Stimulated activated CD4-positive, alpha-beta T cell treated with anti-CD3 and anti-CD28 coated beads, Interleukin-12 subunit alpha, Interleukin-12 subunit beta, amount 100 ng/mL, for 4 hours (primary cell): ENCODE results near the gene NCOA1.
"Not testable (repeated sequence)": the region's sequence is repeated elsewhere in the genome, so short reads cannot be mapped to it uniquely, and the experiment has no call there.

ENCODE experiments used
- DNase-seq: peaks from one replicate; pipeline ENCODE4 v3.0.0-alpha.2; 2020

NCOA1 gene

DNA sequence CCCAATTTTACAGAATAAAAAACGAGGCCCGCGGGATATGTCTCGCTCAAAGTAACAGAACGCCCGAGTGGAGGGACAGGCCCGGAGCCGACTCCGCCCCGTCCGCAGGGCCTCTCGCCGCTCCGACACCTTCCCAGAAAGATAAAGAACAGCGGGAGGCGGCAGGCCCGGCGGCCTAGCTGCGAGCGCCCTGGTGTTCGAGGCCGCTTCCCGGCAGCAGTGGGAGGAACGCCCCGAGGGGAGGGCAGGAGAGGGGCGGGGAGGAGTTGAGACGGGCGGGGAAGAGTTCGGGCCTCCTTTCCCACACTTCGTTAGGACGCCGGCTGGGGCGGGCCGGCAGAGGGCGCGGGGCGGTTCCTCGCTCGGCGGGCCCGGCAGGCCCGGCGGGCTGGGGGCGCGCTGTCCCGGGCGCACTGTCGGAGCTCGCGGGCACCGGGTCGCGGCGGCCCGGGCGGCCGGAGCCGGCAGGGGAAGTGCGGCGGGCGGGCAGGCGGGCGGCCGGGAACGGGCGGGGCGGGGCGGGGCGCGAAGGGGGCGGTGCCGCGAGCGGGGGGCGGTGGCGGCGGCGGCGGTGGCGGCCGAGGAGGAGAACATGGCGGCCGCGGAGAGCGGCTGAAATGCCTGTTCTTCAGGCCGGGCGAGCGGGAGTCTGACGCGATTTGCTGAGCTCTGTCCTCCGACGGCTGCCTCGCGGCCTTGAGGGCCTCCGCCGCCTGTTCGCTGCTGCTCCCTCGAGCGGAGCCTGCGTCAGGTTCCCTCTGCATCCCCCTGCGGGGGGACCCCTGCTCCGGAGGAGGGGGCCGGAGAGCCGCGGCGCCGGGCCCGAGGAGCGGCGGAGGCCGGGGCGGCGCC is at the start of gene NCOA1:
Gene NCOA1, plus strand, starts transcription at position 565 of the 852 bp plus-strand sequence. CDS start 167,424 bp downstream, outside the sequence.
- DNase-seq: peak; percentile 87

DNA sequence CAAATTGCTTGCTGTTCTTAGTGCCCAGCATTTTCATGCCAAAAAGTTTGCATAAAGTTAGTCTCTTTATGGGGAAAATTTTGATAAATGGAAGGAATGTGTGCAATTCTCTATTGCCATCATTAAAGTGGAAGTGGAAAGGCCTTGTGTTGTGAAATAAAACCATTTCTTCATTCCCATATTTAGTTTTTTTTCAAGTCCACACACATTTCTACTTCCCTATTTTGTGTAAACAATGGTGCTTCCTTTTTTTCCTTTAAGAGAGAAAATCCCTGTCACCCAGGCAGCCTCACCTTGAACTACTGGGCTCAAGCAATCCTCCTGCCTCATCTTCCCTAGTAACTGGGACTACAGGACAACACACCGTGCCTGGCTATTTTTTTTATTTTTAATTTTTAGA is 42.3 kb upstream of the NCOA1 start:
- DNase-seq: no peak

DNA sequence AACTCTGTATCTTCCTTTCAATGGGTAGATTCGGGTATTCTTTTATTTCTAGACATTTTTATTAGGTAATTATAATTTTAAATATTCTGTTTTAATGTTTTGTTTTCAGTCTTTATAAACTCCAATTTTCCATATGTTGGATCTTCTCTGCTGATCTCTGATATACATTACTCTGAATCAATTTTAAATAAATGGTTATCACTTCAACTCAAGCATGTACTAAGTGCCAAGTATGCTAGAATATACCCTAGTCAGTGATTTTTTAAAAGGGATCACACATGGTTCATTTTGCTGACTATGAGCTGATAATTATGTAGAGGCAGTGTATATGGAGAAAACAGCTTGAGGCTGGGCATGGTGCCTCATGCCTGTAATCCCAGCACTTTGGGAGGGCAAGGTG is 41.7 kb upstream of the NCOA1 start:
- no peak for DNase-seq

DNA sequence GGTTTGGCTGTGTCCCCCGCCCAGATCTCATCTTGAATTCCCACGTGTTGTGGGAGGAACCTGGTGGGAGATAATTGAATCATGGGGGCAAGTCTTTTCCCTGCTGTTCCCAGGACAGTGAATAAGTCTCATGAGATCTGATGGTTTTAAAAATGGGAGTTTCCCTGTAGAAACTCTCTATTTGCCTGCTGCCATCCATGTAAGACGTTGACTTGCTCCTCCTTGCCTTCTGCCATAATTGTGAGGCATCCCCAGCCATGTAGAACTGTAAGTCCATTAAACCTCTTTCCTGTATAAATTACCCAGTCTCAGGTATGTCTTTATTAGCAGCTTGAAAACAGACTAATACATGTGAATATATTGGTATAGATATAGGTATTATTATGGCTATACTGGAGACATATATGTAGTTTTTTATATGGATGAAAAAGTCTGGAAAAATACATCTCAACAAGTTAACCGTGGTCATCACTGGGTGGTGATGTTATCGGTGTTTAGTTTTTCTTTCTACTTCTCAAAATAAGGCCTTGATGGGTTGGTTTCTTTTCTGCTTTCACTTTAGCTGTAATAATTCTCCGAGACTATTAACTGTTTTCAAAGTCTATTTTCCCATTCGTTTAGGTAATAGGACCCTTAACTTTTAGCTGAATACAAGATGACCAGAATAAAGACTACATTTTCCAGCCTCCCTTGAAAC is 39.1 kb upstream of the NCOA1 start:
- DNase-seq: no peak

GRCh38 chr2:24452502-24452885 is 38.6 kb upstream of the NCOA1 start:
- no peak for DNase-seq

- no peak for DNase-seq
These were observed 37.5 kb upstream of the NCOA1 start for GRCh38 chr2:24453379-24454073.

DNA sequence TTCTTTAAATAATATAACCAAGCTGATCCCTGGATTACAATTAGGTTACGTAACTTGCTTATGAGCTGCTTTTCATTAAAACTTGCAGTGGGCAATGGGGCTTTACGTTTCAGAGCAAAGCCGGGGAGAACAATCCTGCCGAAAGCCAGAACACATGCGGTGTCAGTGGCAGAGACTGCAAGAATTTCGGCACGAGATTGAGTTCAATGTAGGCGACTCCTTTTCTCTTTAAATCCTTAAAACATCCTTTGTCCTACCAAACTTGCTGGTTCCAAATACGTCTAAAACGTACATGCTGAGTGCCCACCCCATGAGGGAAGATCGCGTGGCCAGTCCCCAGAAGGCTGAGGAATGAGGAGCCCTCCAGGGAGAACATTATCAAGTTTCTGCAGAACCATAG is 36.8 kb upstream of the NCOA1 start:
- DNase-seq: no peak

- DNase-seq: peak; percentile 3
These were observed 34.2 kb upstream of the NCOA1 start for GRCh38 chr2:24456599-24457556.

DNA sequence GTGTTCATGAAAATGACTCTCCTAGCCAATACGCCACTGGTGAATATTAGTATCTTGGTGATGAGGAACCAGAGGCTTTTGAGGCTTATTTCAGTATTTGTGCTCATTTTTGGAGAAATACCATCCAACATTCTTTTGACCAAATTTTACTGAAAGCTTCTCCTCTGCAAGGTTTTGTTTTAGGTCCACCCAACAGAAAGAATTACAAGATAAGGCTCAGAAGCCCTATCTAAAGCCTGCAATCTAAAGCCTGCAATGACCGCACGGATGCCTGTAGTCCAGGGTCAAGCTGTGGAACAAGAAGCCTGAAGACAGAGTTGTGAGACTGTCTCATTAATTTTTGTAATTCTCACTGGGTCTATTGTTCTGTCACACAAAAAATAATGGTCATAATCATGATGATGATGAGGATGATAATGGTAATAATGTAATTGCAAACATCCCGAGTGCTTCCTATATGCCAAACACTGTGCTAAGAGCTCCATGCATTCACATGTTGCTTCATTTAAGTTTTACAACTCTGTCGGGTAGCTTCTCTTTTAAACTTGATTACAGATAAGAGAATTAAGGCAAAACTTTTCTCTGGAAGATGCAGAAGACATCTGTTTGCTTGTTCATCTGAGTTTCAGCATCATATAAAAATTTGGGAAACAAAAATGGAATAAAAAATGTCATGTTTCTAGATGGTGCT is 33.2 kb upstream of the NCOA1 start:
- no peak for DNase-seq

GRCh38 chr2:24459224-24460161 is 31.6 kb upstream of the NCOA1 start:
- DNase-seq: no peak

DNA sequence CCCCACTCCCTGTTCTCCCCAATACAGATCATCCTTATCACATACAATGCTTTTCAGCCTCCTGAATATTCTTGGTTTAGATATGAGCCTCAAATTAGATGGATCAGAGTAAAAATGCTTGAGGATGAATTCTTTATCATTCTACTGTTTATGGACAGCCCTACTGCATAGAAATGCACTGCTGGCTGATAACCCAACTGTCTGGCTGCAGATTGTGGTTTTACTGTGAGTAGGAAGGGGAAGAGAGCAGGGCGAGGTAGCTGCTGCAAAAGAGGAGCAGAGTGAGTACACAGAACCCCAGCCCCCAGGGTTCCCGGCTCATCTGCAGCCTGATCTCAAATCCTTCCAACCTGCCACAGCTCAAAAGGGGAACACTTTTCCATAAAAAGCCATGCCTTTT is 29.4 kb upstream of the NCOA1 start:
- DNase-seq: no peak

- DNase-seq: no peak
These were observed 27.8 kb upstream of the NCOA1 start for GRCh38 chr2:24463271-24463670.

DNA sequence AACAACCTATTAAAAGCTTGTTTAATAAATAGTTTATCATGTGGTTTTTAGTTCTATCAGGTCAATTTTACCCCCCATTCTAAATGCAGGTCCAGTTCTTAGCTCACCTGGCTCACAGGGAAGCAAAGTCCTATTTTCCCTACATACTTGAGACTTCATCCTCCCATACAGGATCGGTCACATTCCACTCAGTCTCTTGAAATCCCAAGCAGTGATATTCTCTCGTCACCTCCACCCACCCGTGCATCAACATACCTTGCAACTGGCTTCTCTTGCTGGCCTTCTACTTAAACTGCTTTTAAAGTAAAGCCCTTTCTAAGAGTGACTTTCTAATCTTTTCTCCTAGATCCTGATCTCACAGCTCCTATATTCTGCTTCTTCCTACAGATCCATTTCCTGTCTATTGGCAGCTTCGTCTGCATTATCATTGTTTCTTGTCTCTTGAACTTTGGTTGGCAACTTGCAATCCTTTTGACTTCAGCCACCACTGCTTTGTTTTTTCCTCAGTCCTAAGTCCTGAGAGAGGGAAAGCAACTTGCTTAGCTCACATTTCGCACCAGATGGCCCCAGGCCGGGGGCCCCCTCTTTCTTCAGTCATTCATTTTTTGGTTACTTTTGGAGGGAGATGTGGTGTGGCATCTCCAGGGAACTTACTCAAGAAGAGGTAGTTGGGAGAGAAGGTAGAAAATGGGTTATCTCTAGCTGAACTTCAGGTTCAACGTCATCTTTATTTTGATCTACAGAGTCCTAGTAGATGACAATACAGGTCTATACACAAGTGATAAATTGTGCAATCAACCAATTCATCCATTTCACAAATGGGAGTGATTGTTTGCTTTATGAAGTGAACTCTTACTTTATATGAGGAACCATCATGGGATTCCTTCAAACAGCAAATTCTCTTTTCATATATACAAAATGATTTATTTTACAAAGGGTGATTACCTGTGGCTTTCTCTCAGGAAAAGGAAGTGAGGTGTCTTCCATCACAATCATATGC is 23.9 kb upstream of the NCOA1 start:
- no peak for DNase-seq

DNA sequence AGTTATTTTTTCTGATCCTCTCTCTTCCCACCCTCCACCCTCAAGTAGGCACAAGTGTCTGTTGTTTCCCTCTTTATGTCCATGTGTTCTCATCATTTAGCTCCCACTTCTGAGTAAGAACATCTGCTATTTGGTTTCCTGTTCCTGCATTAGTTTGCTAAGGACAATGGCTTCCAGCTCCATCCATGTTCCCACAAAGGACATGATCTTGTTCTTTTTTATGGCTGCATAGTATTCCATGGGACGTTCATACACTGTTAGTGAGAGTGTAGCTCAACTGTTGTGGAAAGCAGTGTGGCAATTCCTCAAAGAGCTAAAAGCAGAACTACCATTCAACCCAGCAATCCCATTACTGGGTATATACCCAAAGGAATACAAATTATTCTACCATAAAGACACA is 22.6 kb upstream of the NCOA1 start:
- not testable (repeated sequence) for DNase-seq

DNA sequence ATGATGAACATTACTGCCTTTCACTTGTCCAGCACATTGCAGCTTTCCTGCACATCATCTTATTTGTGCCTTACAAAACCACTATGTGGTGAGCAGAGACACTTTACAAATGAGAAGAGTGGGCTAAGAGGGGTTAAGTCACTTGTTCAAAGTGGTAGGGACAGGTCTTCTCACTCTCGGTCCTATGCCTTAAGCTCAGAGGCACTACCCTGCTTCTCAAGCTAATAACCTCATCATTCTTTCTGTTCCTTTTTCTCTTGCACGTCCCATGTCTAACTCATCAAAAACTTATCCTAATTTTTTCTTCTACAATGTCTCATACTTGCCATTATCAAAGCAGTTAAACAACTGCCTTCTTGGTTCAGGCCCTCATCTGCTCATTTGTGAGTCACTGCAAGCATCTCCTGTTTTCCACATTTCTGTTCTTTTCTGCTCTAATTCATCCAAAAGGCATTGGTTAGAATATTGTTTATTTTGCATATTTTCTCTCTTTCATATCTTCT is 21.9 kb upstream of the NCOA1 start:
- DNase-seq: no peak

DNA sequence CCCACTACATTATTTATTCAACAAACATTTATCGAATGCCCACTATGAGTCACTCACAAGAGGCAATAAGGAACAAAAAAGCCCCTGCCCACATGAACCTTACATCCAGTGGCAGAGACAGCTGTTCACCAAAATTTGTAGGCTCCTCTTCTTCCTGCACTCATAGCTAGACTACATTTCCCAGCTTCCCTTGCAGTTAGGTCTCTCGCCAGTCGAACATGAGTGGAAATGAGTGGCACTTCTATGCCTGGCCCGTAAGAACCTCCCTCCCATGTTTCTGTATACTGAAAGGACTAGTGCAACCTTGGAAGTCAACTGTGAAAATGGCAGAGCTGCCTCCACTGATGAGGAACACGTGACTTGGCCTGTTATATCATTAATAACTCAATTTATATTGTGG is 19.4 kb upstream of the NCOA1 start:
- DNase-seq: no peak

GRCh38 chr2:24472416-24472815 is 18.6 kb upstream of the NCOA1 start:
- DNase-seq: no peak

DNA sequence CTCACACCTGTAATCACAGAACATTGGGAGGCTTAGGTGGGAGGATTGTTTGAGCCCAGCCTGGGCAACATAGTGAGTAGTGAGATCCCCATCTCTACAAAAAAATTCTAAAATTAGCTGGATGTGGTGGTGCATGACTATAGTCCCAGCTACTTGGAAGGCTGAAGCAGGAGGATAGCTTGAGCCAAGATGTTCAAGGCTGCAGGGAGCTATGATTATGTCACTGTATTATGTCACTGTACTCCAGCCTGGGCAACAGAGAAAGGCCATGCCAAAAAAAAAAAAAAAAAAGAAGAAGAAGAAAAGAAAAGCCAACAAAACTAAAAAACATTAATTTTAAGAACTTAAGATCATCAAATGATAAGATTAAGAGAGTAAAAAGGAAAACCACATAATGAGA is 17.4 kb upstream of the NCOA1 start:
- DNase-seq: no peak

DNA sequence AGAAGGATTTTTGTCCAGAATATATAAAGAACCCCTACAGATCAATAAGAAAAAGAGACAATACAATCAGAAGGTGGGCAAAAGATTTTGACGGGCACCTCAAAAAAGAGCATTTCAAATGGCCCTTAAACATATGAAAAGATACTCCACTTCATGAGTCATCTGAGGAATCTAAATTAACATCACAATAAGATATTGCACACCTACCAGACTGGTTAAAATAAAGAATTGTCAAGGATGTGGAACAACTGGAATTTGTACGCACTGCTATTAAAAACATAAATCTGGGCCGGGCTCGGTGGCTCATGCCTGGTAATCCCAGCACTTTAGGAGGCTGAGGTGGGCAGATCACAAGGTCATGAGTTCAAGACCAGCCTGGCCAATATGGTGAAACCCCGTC is 17.0 kb upstream of the NCOA1 start:
- no peak for DNase-seq
